HT1080 (cell line): Measurements from ENCODE around the gene SLC23A1. TPM values are rescaled to one million over a fixed set of nuclear protein-coding genes. Genes with fewer than 3 reads are reported as not detected.
"Not testable (repeated sequence)": the region's sequence is repeated elsewhere in the genome, so short reads cannot be mapped to it uniquely, and the experiment has no call there.

ENCODE experiments used
- DNase-seq: peaks from one replicate; pipeline ENCODE4 v3.0.0-alpha.2; 2015; ENCODE audit warnings: low read depth
- total RNA-seq: library from RNA; depleted of rRNA; stranded (reverse); fragments of >200 nt; shearing (Covaris generic); gene quantifications from 2 replicates; pipeline ENCODE4 v1.2.3, GENCODE V29; 2014

The SLC23A1 gene
- total RNA-seq, 1 experiment from 2014 or later, result not detected

GRCh38 chr5:139390639-139391569 is 7.8 kb upstream of the SLC23A1 start:
- no peak for DNase-seq

- DNase-seq, result no peak
Observed at GRCh38 chr5:139389701-139390638, 6.9 kb upstream of the SLC23A1 start, which contains the start of gene MZB1. TSS of gene MZB1 (minus strand) at chr5:139389913. CDS start at chr5:139389856, 57 bp downstream.

- DNase-seq, result no peak
Observed at GRCh38 chr5:139388198-139388821, 5.2 kb upstream of the SLC23A1 start.

GRCh38 chr5:139387611-139388197 is 4.6 kb upstream of the SLC23A1 start:
- DNase-seq, result no peak

- DNase-seq, result not testable (repeated sequence)
Observed at GRCh38 chr5:139386956-139387355, 3.9 kb upstream of the SLC23A1 start.

GRCh38 chr5:139386050-139386438 is 2.9 kb upstream of the SLC23A1 start:
- no peak for DNase-seq

GRCh38 chr5:139385061-139386049 is 2.3 kb upstream of the SLC23A1 start:
- peak; percentile 71 for DNase-seq

GRCh38 chr5:139384591-139385051 is 1.5 kb upstream of the SLC23A1 start:
- no peak for DNase-seq

- no peak for DNase-seq
Observed at GRCh38 chr5:139383993-139384590, 995 bp upstream of the SLC23A1 start.

GRCh38 chr5:139382807-139383206 is 290 bp downstream of the SLC23A1 start:
- no peak for DNase-seq

GRCh38 chr5:139381837-139382761 is 998 bp downstream of the SLC23A1 start:
- no peak for DNase-seq

GRCh38 chr5:139379626-139380449 is 3.3 kb downstream of the SLC23A1 start:
- no peak for DNase-seq

- no peak for DNase-seq
Observed at GRCh38 chr5:139378941-139379361, 4.1 kb downstream of the SLC23A1 start.

GRCh38 chr5:139378101-139378825 is 4.8 kb downstream of the SLC23A1 start:
- DNase-seq, result no peak

GRCh38 chr5:139377226-139377625 is 5.9 kb downstream of the SLC23A1 start:
- no peak for DNase-seq

GRCh38 chr5:139376364-139376763 is 6.7 kb downstream of the SLC23A1 start:
- no peak for DNase-seq
